Fibroblast of skin of left biceps (primary cell): ENCODE results near the gene PRDM16.

Experiments
- DNase-seq, 2 experiments: peaks; one replicate each; pipeline ENCODE4 v3.0.0-alpha.2; 2013; ENCODE audit warnings: low read depth in 2 of 2

PRDM16 gene

DNA sequence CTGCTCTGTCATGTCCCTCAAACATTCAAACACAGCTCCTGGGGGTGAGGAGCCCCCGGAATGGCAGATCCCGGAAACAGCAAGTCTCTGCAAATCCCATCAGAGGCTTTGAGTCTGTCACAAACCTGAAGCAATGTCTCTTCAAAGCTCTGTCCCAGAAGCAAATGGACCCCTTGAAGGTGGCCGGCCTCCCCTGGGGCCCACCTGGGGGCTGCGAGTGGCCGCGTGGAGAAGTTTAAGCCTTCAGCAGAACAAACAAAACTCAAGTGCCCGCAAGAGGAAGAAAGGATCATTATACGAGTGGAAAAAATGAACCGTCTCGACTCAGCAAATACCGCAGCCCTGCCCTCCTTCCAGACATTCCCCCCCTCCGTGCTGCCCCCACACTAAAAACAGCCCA lies 53.3 kb downstream of the PRDM16 start:
- no peak for DNase-seq

DNA sequence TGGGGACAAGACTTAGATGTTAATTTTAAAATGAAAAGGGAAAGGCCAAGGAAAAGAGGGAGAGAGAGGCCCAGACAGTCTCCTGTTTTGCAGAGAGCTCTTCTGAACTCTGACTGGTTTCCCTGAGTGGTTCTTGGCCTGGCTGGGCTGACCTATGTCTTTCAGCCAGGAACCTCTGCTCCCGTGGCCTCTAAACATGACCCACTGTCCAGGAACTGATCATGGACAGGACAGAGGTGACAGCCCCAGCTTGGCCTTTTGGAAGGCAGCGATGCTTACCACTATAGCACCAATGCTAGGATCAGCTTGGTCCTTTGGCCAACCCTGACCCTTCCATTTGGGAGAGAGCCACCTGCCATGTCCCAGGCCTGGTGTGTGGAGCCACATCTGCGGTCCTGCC lies 55.2 kb downstream of the PRDM16 start:
- DNase-seq: no peak

GRCh38 chr1:3125078-3125477 lies 56.1 kb downstream of the PRDM16 start:
- no peak for DNase-seq

DNA sequence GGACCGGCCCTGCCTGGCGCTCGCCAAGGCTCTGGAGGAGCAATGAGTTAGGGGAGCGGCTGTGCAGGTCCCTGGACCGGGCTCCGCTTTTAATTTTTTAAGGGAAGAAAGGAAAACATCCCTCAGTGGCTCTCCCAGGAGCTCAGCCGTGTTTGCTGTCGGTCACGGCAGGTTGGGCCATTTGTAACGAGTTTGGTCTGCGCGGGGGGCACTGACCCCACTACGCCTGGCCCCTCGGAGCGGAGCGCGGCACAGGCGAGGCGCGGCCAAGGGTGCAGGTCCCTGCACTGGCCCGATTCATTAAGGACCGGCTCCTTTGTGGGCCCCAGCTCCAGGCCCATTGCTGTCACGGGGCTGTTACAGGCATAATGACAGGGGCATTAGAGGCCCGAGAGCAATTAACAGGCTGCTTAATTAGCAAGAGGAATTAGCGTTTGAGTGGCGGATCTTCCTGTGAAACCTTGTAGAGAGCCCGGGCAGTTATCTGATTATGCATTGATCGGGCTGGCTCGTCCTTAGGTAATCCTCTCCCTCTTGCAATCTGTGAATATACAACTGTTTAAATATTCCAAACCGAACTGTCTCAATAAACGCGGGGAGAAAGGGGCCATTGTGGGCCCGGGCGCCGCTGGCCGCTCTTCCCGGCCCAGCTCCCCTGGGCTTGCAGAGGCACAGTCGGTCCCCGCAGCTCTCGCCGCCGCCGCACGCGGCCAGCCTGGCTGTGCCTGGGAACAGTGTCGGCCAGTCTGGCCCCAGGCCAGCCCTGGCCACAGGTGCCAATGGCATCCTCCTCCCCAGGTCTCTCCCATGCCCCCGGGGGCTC lies 56.8 kb downstream of the PRDM16 start:
- no peak for DNase-seq

DNA sequence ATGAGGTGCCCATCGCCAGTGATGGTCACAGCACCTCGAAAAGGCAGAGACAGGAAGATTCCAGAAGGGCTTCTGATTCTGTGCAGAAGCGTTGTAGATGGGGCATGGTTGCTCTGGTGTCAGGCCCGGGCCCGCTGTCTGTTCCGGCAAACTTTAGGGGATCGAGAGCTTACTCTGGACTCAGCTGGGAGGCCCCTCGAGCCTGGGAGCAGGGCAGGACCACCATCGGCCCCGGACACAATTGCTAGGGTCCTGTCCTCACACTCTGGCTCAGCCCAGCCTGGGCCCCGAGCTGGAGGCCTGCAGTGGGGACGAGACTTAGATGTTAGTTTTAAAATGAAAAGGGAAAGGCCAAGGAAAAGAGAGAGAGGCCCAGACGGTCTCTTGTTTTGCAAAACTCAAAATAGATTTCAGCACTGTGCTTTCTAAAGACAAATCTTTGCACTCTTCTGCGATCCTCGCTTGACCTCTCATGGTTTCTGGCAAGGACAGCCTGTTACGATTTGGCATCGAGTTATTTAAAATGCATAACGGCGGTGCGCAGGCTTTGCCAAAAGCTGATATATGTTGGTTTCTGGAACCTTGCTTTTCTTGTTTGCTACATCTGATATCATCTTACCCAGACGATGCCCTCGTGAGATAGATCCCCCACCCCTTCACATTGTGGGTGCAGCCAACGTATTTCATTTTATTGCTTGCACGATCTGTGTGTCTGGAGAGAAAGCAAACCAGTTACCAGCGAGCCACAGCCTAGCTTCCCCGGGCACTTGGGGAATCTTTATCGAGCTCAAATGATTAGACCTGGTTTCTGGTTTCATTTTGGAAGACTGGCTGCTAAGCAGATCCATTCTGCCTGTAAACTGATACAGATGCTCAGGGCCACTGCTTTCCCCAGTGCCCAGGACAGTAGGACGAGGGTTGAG lies 58.0 kb downstream of the PRDM16 start:
- DNase-seq: no peak

DNA sequence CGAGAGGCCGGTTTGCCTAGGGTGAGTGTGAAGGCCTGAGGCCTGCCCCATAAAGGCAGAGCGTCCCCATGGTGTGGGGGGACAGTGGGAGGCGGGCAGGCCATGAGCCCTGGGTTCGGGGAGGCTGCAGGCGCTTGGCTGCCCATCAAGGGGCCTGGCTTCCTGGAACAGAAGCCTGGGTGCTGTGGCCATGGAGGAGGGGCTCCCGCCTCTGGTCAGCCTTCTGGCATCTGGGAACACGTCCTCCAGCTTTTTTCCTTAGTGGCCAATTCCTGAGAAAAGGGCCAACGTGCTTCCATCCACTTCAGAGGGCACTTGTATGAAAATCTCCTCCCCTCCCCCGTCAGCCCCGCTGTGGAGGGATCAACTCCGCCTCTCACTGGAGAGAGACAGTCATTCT lies 58.7 kb downstream of the PRDM16 start:
- DNase-seq: no peak

DNA sequence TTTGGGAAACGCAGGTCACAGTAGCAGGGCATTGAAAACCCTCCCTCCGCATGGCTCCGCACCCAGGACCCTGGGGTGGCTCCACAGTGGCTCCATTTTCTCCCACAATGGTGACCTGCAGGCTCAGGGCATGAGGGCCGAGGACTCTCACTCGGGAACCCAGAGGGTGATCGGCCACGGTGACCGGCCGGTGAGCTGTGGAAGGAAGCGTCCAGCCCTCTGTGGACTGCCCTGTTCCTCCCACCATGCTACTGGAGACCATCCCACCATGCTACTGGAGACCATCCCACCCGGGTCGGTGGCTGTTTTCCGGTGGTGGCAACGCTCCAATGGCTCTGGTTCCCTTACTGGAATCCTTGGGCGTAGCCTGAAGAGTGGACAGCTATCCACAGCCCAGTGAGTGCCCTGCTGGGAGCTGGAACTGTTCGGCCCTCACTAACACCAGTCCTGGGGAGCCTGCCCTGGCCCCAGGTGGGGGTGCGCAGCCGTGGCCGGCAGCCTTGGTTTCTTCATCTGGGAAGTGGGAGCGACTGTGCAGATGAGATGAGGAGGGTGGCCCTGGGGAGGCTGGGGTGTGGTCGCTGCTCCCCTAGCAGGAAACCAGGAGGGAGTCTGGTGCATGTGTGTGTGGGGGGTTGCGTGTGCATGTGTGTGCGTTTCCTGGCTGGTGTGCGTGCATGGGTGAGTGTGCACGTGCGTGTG lies 59.6 kb downstream of the PRDM16 start:
- DNase-seq: no peak

- DNase-seq: no peak
Observed at GRCh38 chr1:3129133-3129490, 60.1 kb downstream of the PRDM16 start.

DNA sequence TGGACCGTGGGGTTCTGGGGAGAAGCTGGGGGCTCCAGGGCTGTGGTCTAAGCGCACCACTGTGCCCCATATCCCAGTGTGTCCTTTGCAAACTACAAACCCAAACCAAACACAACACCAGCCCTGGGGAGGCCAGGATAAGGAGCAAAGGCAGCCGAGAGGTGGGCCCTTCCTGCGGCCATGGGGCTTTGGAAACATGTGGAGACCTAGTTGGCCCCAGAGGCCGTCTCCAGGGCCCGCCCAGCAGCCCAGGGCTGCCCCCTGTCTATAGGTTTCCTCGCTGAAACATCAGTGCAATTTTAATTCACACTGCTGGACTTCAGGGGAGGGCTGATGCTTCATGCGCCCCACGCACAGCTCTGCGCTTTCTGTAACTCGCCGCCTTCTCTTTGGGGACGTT lies 61.3 kb downstream of the PRDM16 start:
- DNase-seq: no peak

DNA sequence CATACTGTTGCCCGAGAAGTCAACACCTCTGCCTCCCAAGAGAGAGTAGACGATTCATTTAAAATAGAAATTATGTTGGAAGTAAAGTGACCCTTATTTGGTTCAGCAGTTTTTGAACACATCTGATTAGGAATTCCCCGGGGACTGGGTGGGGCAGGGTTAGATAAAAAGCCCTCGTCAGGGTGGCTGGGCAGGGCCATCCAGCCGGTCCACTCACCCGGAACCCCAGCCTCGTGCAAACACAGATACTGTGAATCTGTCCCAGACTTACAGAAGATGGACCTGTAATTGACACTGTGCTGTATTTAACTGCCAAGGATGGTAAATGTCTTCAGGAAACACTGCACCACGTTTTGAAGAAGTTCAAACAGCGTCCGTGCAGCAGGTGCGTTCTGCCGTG lies 63.7 kb downstream of the PRDM16 start:
- no peak for DNase-seq

- no peak for DNase-seq
Observed at GRCh38 chr1:3133686-3134085, 64.7 kb downstream of the PRDM16 start.

- no peak for DNase-seq
Observed at GRCh38 chr1:3134381-3135072, 65.5 kb downstream of the PRDM16 start.

- no peak for DNase-seq
Observed at GRCh38 chr1:3135073-3135702, 66.2 kb downstream of the PRDM16 start.

GRCh38 chr1:3135744-3136455 lies 66.9 kb downstream of the PRDM16 start:
- no peak for DNase-seq

GRCh38 chr1:3136532-3136931 lies 67.5 kb downstream of the PRDM16 start:
- DNase-seq: no peak

GRCh38 chr1:3137111-3138100 lies 68.4 kb downstream of the PRDM16 start:
- no peak for DNase-seq

- DNase-seq: no peak
Observed at GRCh38 chr1:3138623-3139151, 69.7 kb downstream of the PRDM16 start.

GRCh38 chr1:3139451-3139852 lies 70.4 kb downstream of the PRDM16 start:
- DNase-seq: no peak

DNA sequence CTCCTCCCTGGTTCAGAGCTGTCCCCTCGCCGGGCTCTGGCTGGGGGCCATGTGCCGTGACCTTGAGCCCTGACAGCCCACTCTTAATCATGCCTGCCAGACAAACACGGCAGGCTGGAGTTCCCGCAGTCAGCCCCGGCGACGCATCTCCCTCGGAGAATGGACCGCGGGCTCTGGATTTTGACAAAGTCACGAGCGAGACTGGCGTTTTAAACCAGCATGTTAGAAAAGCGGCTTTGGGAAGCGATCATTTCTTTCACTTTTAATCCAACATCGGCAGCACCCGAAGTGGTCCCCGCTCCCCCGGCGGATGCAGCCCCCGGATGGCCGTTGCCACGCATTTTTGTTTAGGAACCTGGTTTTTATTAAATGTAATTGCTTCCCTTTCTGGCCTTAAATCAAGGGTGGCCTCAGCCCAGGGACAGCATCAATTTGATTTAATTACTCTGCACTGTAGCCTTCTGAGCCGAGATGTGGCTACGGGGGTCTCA lies 70.9 kb downstream of the PRDM16 start:
- no peak for DNase-seq
